Calu3 (cell line): Measurements from ENCODE around the gene SMIM3. TPM values are rescaled to one million over a fixed set of nuclear protein-coding genes. Genes with fewer than 3 reads are reported as not detected.
"Not testable (repeated sequence)": the region's sequence is repeated elsewhere in the genome, so short reads cannot be mapped to it uniquely, and the experiment has no call there.

Source experiments
- BruUV-seq: library from RNA; stranded (reverse); fragments of 400-500 nt; replicated peaks from 2 replicates; lab custom pipeline; 2021; lab: Mats Ljungman, UMichigan
- CTCF ChIA-PET: fragments of 300-600 bp; sonication (Branson Sonifier 250); formaldehyde crosslinking; loops from one replicate; lab custom pipeline; 2022; ENCODE audit warnings: antibody characterized with exemption; lab: Charles Lee
- DNase-seq: peaks from one replicate; pipeline ENCODE4 v3.0.0; 2022
- H3K27ac Mint-ChIP-seq: one replicate; pipeline ENCODE4 v1.8.0; 2022; ENCODE audit warnings: mixed read lengths; ENCODE audit not compliant: unreplicated experiment
- H3K27me3 Mint-ChIP-seq: one replicate; pipeline ENCODE4 v1.8.0; 2022; ENCODE audit warnings: mixed read lengths; ENCODE audit not compliant: unreplicated experiment
- H3K36me3 Mint-ChIP-seq: one replicate; pipeline ENCODE4 v1.8.0; 2022; ENCODE audit warnings: mild to moderate bottlenecking, moderate library complexity, mixed read lengths; ENCODE audit not compliant: insufficient read depth, unreplicated experiment
- H3K4me1 Mint-ChIP-seq: one replicate; pipeline ENCODE4 v1.8.0; 2022; ENCODE audit warnings: mild to moderate bottlenecking, low read depth, mixed read lengths; ENCODE audit not compliant: unreplicated experiment
- H3K4me3 Mint-ChIP-seq: one replicate; pipeline ENCODE4 v1.8.0; 2022; ENCODE audit warnings: mild to moderate bottlenecking, low read depth, moderate library complexity, mixed read lengths; ENCODE audit not compliant: unreplicated experiment
- H3K9me3 Mint-ChIP-seq: one replicate; pipeline ENCODE4 v1.8.0; 2022; ENCODE audit warnings: low read depth, mixed read lengths; ENCODE audit not compliant: unreplicated experiment
- intact Hi-C: fragments of 100-400 bp; cut with micrococcal nuclease; formaldehyde crosslinking; loops from one replicate; pipeline ENCODE4 v1.10.0; 2022; ENCODE audit not compliant: unreplicated experiment
- total RNA-seq: library from RNA; stranded (reverse); gene quantifications from 2 replicates; pipeline ENCODE4 v1.2.3, GENCODE V29; 2022
- TF ChIP-seq, protein P1 (sequence below): fragments of 200-600 bp; IDR thresholded peaks from one replicate; pipeline ENCODE4 v1.8.0; 2022; ENCODE audit warnings: antibody characterized with exemption; ENCODE audit not compliant: unreplicated experiment

SMIM3 gene
- total RNA-seq, 1 experiment from 2014 or later, result 8.4 TPM

DNA sequence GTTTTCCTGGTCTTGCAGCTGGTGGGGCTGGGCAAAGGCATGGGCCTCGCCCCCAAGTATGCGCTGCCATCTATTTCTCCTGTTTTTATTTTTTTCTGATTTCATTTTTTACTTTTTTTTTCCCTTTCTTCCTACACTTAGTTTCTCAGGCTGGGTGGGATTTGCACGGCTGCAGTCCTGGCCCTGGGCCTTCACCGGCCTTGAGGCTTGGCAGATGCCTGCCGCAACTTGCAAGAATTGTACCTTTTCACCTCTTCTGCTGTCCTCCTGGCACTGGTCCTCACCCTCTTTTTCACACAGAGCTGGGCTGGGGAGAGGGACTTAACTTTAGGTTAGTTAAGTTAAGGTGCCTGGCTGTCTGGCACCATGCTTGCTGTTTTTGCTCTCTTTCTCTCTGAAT is 57.5 kb downstream of the SMIM3 start:
- intact Hi-C loops, result no loop called here
- CTCF ChIA-PET, result no interaction called here
- TF ChIP-seq, protein P1, sequence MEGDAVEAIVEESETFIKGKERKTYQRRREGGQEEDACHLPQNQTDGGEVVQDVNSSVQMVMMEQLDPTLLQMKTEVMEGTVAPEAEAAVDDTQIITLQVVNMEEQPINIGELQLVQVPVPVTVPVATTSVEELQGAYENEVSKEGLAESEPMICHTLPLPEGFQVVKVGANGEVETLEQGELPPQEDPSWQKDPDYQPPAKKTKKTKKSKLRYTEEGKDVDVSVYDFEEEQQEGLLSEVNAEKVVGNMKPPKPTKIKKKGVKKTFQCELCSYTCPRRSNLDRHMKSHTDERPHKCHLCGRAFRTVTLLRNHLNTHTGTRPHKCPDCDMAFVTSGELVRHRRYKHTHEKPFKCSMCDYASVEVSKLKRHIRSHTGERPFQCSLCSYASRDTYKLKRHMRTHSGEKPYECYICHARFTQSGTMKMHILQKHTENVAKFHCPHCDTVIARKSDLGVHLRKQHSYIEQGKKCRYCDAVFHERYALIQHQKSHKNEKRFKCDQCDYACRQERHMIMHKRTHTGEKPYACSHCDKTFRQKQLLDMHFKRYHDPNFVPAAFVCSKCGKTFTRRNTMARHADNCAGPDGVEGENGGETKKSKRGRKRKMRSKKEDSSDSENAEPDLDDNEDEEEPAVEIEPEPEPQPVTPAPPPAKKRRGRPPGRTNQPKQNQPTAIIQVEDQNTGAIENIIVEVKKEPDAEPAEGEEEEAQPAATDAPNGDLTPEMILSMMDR, result no peak

DNA sequence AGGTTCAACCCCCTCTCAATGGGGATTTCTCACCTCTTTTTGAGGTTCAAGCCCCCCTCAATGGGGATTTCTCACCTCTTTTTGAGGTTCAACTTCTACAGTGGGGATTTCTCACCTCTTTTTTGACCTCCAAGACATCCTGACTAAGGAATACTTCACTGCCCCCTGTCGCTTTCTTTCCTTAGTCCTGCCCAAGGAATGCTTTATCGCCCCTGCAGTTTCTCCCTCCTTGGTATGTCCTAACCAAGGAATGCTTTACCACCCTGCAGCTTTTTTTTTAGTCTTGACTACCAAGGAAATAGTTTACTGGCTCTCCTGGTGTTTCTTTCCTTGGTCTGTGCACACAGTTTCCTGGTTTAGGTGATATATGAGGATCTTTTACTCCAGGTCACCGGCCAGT is 58.1 kb downstream of the SMIM3 start:
- DNase-seq, result no peak
- Mint-ChIP-seq H3K4me1 (no peaks in the 10 kb centered on the region), H3K4me3 (no peak overlapping the region), H3K36me3 (no peaks in the 10 kb centered on the region), H3K27me3 (peaks cover 45% of the 10 kb centered on the region), H3K27ac (no peak overlapping the region), H3K9me3 (peaks cover 10% of the 10 kb centered on the region)
- TF ChIP-seq, protein P1, result no peak
- CTCF ChIA-PET, result no interaction called here
- intact Hi-C loops, result no loop called here
- no TSS peak for BruUV-seq

More for the DNA sequence above, 57.5 kb downstream of the SMIM3 start:
- Mint-ChIP-seq H3K4me1 (no peaks in the 10 kb centered on the region), H3K4me3 (no peak overlapping the region), H3K9me3 (peaks cover 11% of the 10 kb centered on the region), H3K27ac (no peak overlapping the region), H3K36me3 (no peaks in the 10 kb centered on the region), H3K27me3 (peaks cover 39% of the 10 kb centered on the region)
- DNase-seq, result no peak
- no TSS peak for BruUV-seq

DNA sequence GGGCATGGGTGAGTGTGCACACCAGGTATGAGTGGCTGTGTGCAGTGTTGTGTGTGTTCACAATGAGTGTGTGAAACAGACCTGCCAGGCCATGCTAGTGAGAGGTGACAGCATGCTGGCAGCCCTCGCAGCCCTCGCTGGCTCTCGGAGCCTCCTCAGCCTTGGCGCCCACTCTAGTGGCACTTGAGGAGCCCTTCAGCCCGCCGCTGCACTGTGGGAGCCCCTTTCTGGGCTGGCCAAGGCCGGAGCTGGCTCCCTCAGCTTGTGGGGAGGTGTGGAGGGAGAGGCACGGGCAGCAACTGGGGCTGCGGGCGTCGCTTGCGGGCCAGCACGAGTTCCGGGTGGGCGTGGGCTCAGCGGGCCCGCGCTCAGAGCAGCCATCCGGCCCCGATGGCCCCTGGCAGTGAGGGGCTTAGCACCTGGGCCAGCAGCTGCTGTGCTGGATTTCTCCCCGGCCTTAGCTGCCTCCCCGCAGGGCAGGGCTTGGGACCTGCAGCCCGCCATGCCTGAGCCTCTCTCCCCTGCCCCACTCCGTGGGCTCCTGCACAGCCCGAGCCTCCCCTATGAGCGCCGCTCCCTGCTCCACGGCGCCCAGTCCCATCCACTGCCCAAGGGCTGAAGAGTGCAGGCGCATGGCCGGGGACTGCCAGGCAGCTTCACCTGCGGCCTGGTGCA is 66.8 kb downstream of the SMIM3 start:
- not testable (repeated sequence) for BruUV-seq, H3K4me3 Mint-ChIP-seq, H3K36me3 Mint-ChIP-seq, H3K27ac Mint-ChIP-seq, DNase-seq, H3K4me1 Mint-ChIP-seq, H3K9me3 Mint-ChIP-seq
- H3K27me3 Mint-ChIP-seq, result peaks cover 66% of the 10 kb centered on the region
- intact Hi-C loops, result loop anchor here (5.0 kb wide), 1 partner anchor 188 kb away; no protein-coding TSS in a partner anchor
- CTCF ChIA-PET, result interaction anchor here (3.3 kb wide), 1 partner anchor 44 kb away, joined by 28 read pairs; no protein-coding TSS in a partner anchor

DNA sequence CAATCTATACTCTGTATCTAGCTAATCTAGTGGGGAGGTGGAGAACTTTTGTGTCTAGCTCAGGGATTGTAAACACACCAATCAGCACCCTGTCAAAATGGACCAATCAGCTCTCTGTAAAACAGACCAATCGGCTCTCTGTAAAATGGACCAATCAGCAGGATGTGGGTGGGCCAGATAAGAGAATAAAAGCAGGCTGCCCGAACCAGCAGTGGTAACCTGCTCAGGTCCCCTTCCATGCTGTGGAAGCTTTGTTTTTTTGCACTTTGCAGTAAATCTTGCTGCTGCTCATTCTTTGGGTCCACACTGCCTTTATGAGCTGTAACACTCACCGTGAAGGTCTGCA is 67.7 kb downstream of the SMIM3 start, which contains the start of gene IRGM:
Gene IRGM, plus strand, starts transcription at position 214 of the 346 bp plus-strand sequence. CDS start 1,603 bp downstream, outside the sequence.
- peaks cover 66% of the 10 kb centered on the region for H3K27me3 Mint-ChIP-seq
- CTCF ChIA-PET, result interaction anchor here (3.3 kb wide), 1 partner anchor 45 kb away, joined by 28 read pairs; no protein-coding TSS in a partner anchor
- H3K9me3 Mint-ChIP-seq, DNase-seq, H3K36me3 Mint-ChIP-seq, H3K4me1 Mint-ChIP-seq, H3K4me3 Mint-ChIP-seq, BruUV-seq, H3K27ac Mint-ChIP-seq: not testable (repeated sequence)
- intact Hi-C loops, result loop anchor here (5.0 kb wide), 1 partner anchor 189 kb away; no protein-coding TSS in a partner anchor

Other genes with a start within 250 kb of the SMIM3 start
- 0.92 and 2.5 TPM in 2 replicates for gene SYNPO, start 138.1 kb upstream of the SMIM3 start, total RNA-seq
- gene MYOZ3, start 117.5 kb upstream of the SMIM3 start, total RNA-seq, result not detected in 2 replicates
- gene RBM22, start 77.7 kb upstream of the SMIM3 start, total RNA-seq, result 53.4 and 60.8 TPM in 2 replicates
- 51.9 and 54.1 TPM in 2 replicates for gene DCTN4, start 19.7 kb upstream of the SMIM3 start, total RNA-seq
- not detected in 2 replicates for gene IRGM, start 67.8 kb downstream of the SMIM3 start, total RNA-seq
- gene ZNF300, start 126.2 kb downstream of the SMIM3 start, total RNA-seq, result 9.1 and 11.3 TPM in 2 replicates
- gene GPX3, start 241.8 kb downstream of the SMIM3 start, total RNA-seq, result not detected in 2 replicates